ENCODE data around the gene OPCML.

Gene OPCML

GRCh38 chr11:132367293-132367692 lies 1165.0 kb downstream of the OPCML start:
- no peak for DNase-seq

GRCh38 chr11:132365650-132366049 lies 1166.7 kb downstream of the OPCML start:
- no peak for DNase-seq

All from GDM1 (cell line).